ENCODE measurements around the gene MEFV.

The MEFV gene

DNA sequence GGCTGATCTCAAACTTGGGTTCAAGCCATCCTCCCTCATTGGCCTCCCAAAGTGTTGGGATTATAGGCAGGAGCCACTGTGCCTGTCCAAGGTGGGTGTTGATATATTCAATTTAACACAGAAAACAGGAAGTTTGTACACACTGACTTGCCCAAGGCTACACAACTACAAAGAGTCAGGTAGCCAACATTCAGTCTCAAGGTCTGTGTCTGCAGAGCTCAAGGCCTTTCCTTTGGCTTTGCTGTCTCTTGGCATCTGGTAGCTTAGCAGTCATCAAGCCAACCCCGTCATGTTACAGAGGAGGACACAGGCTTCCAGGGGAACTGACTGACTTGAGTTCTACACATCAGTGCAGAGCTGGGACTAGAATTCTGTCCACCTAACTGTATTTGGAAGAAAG lies 11.9 kb upstream of the MEFV start:
- no peak for DNase-seq

DNA sequence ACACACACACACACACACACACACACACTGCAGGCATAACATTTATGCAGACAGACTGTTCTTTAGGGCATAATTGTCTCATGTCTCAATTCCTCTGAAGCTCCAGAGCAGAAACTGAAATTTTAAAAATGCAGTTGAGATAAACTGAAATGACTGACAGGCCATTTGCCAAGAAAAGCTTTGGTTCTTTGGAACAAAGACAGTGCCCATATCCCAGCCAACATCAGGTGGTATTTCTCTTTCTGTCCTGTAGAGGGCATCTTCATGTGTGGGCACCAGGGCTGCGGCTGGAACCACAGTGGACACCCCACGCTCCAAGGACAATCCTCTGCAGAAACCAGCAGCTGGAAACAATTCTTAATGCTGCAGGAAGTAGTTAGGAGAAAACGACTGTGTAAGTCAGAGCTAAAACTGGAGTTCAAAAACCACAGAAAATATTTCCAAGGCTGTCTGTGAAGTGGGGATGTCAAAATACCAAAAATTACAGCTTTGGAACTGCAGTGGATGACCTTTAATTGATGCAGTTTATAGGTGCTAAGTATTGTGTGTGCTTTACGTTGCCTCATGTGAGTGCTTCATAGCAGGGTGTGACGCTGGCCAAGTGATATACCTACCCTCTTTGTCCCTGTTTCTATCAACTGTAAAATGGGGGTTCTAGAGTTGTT lies 10.6 kb upstream of the MEFV start:
- DNase-seq: no peak

DNA sequence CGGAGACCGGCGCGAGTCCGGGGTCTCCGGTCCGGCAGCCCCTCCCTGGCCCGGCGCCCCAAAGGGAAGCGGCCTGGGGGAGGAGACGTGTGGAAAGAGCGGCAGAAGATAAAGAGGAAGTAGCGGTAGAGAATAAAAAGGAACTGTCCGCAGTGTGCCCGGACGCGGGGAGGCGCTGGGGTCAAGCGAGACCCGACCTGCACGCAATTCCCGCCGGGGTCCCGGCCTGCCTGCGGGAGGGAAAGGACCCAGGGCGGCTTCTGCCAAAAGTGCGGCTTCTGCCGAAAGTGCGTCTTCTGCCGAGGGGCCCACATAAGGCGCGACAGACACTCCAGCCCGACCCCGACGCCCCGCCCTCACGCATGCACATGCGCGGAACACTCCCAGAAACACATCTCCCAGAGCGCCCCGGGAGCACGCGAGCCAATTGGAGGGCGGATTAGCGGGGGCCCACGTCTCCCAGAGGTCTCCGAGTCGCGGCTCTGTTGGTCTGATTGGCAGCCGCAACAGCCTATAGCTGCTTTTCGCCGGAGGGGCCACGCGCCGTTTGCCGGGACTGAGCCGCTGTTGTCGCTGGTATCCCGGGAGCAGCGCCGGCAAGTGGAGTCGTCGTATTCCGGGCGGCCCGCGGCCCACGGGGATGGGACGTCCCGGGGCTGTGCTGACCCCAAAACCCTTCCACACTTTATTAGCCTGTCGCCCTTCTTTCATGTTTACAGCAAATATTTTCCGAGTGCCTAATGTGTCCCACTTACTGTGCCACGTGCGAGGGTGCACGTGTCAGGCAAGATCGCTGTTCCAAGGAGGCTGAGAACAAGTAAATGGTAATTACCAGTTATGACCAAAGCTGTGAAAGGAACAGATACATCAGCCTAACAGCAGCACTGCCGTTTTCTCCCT lies 8.0 kb upstream of the MEFV start:
- peak; percentile 91 to 94 (median 93) for DNase-seq

DNA sequence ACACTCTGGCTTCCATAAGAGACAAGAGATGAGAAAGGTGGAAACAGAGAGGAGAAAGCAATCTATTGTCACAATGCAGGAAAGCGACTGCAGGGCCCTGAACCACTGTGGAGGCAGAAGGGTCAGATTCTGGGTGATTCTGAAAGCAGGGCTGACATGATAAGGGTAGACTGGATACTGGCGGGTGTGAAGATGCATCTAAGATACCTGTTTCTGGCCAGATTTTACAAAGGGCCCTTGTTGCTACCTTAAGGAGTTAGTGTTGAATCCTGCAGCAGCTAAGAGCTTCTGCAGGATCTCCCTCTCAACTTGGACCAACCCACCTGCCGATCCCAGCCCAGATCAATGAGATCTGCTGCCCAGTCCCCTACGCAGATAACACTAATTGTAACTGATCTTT lies 6.1 kb upstream of the MEFV start:
- no peak for DNase-seq

DNA sequence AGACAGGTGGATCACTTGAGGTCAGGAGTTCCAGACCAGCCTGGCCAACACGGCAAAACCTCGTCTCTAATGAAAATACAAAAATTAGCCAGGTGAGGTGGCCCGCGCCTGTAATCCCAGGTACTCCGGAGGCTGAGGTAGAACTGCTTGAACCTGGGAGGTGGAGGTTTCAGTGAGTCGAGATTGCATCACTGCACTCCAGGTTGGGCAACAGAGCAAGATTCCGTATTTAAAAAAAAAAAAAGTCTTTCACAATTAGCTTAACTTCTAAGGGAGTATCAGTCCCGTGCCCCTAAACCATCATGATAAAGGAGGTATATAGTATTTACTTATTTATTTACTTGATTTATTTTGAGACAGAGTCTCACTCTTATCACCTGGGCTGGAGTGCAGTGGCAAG lies 3.4 kb upstream of the MEFV start:
- DNase-seq: no peak

DNA sequence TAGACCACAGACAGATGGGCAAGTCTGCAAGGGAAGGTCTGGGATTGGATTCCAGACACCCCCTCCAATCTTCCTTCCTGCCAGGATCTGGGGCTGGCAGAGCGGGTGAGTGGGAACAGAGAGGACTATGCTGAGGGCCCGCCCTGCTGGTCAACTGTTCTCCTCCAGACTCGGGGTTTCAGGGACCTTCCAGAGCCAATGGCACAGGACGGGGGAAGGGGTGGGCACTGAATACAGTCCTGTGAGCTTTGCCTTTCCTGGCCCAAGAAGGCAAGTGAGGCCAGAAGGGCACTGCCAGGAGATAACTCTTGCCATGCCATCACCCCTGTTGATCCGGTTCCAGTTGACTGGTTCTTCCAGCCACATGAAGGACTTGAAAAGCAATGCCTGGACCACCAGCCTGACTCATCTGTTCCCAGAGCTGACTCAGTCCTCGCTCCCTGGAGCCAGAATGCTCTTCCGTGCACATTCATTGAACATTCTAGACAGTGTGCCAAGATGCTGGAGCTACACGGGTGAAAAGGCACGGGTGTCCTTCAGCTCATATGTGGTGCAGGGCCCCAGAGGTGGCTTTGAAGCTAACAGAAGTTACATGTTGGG lies 533 bp upstream of the MEFV start:
- no peak for DNase-seq

DNA sequence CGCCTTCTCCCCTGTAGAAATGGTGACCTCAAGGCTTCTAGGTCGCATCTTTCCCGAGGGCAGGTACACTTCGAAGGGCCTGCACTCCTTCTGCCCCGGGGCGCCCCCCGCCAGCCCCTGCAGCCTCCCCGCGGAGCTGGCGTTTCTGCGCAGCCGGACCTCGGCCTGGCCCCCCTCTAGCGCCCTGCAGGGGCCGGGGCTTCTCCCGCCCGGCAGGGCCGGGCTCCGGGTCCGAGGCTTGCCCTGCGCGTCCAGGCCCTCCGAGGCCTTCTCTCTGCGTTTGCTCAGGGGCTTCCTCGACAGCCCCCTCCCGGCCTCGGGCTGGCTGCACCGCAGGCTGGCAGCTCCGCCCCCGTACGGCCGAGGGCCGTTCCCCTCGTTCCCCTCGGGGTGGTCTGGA lies 2.1 kb downstream of the MEFV start:
- no peak for DNase-seq

DNA sequence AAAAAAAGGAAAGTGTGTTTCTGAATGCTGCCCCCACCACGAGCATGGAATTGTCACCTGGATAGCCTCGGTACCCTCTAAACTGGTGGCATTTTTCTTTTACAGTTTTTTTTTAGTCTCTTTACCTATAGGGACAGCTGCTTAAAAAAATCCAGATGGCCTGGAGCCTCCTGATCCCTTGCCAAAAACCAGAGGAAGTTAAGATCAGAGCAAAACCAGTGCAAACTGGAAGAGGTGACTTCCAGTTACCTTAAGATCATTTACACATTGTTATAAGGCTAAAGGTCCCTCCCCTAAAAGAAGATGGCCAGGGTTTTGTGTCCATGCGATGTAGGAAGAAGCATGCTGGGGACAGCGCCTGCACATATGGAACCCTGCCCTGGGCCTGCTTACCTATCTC lies 3.5 kb downstream of the MEFV start:
- no peak for DNase-seq

DNA sequence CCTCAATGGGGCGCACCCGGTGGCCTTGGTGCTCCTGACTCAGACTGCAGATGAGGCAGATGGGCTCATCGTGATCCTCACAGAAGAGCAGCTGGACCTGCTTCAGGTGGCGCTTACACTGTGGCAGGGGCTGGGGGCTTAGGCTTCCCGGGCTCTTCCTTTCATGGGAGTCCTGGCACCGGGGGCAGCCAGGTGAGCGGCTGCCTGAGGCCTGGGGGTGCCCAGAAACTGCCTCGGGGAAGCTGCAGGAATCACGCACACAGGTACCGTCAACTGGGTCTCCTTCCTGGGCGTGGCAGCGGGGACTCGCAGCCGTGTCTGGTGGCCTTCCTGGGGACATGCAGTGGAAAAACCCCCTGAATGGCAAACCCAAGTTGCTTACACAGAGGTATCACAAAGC lies 7.0 kb downstream of the MEFV start:
- DNase-seq: no peak

DNA sequence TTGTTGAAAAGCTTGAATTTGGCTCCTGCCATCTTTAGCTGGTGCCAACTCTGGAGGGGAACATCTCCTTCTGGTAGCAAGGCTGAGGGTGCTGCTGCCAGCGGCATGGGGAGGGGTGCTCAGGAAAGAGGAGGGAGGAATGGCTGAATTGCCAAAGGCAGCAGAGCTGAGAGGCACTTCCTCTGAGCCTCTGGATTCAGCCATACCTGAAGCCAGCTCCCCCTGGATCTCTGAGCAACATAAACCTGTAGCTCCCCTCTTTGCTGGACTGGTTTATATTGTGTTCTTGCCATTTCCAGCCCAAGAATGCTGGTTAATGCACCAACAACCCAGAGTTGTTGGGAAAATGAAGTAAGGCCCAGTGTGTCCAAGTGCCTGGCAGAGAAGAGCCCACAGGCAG lies 7.4 kb downstream of the MEFV start:
- no peak for DNase-seq

DNA sequence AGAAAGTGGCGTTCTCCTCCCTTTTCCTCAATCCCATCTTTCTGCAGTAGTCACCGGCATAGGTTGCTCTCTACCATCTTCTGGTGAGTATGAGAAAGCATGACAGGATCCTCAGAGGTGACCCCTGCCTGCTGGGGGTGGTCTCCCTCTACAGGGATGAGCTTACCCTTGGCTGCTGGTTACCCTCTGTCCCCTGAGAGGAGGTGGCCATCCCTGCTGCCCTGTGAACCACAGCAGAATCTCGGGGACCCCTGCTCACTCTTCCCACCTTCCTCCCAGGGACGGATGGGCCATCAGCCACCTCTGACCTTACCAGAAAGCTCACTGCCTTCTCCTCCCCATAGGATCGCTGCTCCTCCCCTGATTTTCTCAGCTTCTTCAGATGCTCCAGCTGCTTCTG lies 7.8 kb downstream of the MEFV start:
- no peak for DNase-seq

DNA sequence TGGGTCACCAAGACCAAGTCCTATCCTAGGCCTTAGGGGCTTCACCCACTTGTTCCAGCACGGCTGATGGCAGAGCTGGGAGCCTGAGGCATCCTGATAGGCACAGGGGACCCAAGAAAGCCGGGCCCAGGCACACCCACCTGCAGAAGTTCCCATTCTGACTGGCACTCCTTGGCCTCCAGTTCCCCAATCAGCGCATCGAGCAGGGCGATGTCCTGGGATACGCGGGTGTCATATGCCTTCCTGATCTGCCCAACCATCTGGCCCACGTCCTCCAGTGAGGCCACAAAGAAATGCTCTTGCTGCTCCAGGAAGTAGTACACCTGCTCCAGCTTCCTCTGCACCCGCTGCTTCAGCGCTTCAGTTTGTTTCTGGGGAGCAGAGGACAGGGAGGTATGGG lies 9.6 kb downstream of the MEFV start:
- DNase-seq: no peak

DNA sequence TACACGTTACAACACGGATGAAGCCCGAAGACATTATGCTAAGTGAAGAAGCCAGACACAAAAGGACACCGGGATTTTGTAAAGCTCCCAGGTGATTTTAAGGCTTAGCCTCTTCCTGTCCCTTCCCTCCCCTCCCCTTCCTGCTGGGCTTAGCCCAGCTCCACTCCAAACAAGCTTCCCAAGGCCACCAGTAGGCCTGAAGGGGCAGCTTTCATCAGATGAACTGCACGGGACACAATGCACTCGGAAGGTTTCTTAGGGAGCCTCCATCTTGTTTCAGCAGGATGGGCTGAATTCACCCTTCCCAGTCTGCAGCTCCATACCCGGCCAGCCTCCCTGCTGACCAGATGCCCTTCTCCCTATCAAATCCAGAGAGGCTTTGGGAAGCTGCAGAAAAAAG lies 10.4 kb downstream of the MEFV start:
- DNase-seq: no peak

DNA sequence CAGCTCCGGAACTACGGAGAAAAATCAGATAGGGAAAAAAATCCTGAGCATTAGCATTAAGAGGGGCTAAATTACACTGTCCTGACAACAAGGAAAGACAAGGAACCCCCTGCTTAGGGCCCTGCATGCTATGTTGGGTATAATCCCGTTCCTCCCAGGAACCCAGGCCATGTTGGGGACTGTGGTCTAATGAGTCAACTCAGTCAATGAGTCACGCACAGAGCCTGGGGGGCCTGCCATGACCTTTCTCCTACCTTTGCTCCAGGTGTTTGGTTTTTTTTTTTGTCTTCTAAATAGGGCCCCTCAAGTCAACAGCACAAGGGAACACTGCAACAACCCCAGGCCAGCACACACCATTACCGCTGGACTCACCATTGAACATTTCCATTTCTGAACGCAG lies 12.6 kb downstream of the MEFV start:
- DNase-seq: no peak

DNA sequence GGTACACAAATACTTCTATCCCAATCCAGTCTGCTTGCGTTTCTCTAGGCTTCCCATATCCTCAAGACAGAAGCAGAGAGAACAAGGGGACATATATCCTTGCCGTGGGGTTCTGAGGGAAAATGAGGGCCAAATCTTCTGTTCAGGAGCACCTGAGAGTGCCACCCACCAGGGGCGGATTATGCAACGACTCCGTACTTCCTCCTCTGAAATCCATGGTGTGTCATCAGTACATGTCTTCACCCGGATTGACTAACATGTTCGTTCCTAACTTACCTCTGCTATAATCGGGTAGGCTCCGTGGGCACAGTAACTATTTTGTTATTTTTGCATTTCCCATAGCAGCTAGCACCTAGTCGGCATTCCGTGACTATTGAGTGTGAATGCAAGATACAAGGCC lies 13.7 kb downstream of the MEFV start:
- DNase-seq: no peak

DNA sequence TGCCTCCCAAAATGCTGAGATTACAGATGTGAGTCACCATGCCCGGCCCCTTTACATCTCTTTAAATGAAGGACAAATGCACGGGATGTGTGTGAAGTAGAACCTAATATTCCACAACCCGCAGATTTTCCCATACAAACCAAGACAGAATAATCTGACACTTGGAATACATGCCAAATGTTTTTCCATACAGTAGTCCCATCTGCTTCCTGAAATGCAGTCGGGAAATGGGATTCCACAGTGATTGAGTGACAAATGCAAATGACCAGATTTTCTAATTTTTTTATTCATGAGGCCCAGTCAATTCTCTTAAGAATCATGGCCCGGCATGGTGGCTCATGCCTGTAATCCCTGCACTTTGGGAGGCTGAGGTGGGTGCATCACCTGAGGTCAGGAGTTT lies 14.7 kb downstream of the MEFV start:
- no peak for DNase-seq

DNA sequence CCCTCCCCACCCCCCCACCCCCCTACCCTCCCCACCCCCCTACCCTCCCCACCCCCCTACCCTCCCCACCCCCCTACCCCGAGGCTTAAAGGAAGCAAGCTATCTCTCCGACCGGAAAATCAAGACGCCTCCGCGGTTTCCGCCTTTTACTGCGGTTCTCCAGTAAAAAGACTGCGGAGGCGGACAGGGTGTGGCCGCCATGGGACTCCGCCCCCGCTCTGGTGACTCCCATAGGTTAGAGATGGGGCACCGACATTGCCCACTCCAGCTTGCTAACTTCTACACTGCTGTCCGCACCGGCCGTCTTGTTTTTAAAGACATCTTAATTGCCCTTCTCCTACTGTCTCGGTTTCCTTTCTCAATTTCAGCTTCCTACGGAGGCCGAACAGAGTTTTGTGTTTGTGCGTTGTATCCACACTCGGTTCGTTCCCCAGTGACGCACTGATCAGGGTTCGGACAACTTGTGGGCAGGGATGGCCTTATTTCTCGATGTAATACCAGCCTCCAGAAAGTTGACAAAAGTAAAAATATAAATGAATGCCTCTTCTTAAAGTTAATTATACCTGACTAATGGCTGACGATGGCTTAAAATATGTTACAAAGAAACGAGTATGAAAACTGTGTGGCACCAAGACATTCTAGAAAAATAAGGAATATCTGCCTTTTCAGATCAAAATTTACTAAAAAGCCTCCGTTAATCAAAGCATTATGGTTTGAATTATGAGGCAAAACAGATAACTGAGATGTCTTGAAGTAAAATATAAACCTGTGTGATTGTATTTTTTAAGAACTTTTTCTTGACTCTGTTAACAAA lies 20.4 kb downstream of the MEFV start:
- DNase-seq: peak in 1 of 4 experiments; percentile 7

DNA sequence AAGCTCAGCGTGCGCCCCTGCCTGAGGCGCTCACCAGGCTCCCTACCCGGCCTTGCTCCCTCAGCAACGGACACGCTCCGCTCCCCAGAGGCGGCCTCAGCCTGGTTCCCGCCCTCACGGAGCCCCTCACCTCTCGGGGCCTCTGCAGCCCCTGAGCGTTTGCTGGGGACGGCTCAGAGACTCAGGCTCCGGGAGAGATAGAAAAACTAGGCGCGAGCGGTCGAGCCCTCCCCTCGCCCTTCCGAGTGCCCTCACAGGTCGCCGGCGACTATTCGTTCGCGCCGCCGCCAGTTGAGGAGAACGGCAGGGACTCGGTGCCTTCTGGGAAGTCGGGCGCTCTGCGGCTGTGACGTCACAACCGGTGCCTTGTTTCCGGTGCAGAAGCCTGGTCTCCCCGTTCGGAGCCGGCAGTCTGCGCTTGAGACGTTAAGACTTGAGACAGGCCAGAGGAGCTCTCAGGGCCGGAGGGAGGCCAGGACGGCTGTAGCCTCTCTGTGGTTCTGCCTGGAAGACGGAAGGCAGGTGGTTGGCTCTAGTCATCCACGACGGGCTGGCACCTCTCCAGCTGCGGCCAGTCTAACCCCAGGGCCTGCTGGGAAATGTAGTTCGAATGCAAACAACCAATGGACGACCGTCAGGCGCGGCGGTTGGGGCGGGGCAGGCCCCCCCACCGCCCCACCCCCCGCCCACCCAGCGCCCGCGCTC lies 21.4 kb downstream of the MEFV start, which contains the start of gene ZNF200:
ZNF200 (minus strand) TSS at position 302 of the 705 bp plus-strand sequence. CDS start 1,403 bp downstream, outside the sequence.
- DNase-seq: peak; percentile 75 to 90 (median 83)

DNA sequence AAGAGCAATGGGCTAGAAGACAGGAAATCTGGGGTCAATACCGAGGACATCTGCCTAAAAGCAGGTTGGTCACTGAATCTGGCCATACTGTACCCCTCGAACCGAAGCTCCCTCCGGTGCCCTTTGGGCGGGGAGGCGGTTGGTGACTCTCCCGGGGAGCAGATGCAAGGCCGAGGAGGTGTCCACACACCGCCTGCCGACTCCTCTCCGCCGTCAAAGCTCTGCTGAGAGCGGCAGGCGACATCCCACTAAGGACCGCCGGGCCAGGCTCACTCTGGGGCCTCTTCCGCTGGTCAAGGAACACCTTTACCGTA lies 21.9 kb downstream of the MEFV start:
- no peak for DNase-seq

DNA sequence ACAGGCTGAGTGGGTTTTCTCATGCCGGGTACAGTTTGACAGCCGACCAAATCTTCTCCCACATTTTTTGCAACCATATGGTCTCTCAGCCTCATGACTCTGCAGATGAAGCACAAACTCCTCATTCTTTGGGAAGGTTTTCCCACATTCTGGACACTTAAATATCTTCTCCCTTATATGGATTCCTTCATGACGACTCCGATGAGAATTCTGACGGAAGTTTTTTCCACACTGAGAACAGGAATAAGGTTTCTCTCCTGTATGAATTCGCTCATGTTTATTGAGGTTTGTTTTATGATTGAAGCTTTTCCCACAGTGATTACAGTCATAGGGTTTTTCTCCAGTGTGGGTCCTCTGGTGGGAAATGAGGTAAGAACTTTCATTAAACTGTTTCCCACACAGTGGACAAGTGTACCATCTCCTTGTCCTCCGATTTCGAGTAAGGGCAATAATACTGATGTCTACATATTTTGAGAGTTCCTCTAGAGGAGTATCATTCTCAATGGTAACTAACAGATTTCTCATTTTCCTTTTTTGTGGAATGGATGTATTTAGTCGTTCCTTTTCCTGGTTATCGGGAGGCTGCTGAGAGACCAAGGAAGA lies 32.4 kb downstream of the MEFV start:
- no peak for DNase-seq

DNA sequence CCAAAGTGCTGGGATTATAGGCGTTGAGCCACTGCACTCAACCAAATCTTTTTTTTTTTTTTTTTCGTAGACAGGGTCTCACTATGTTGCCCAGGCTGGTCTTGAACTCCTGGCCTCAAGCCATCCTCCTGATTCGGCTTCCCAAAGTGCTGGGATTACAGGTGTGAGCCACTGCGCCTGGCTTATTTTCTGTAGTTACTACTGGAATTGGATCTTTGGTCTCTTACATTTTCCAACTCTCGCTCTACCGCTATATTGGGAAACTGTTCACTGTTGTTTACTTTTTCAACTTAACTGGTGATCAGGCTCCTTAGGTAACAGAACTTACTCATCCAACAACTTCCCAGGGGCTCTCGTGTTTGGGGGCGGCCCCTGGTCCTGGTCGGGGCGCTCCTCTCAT lies 35.6 kb downstream of the MEFV start:
- DNase-seq: no peak

DNA sequence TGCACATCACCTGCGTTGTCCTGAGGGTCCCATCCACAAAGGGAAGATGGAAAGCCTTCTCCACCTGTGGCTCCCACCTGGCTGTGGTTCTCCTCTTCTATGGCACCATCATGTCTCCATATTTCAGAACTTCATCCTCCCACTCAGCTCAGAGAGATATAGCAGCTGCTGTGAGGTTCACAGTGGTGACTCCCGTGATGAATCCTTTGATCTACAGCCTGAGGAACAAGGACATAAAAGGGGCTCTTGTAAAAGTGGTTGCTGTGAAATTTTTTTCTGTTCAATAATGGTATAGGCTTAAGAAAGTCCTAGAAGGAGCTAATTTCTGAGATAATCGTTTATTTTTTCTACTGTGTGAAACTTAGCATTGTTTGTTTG lies 40.2 kb downstream of the MEFV start:
- no peak for DNase-seq

Measured in activated naive CD4-positive, alpha-beta T cell (primary cell).